ENCODE measurements around the gene XYLB. TPM values are rescaled to one million over a fixed set of nuclear protein-coding genes. Genes with fewer than 3 reads are reported as not detected.
A peak's percentile ranks its signal among the peaks of the same experiment; 100 is the strongest.
"Not testable (repeated sequence)": the region's sequence is repeated elsewhere in the genome, so short reads cannot be mapped to it uniquely, and the experiment has no call there.

Gene XYLB
- 10.1 and 12.4 TPM in 2 replicates for total RNA-seq

- Histone ChIP-seq H4K20me1 (ENCODE audit: insufficient read depth, low read length) (no peaks in the 10 kb centered on the region), H3K79me2 (ENCODE audit: insufficient read depth, low read length) (peaks cover 23% of the 10 kb centered on the region), H3K27ac (ENCODE audit: low read depth, low read length) (peak within 1 kb of the TSS; percentile 10), H3K9me3 (ENCODE audit: low read depth, low read length) (no peaks in the 10 kb centered on the region), H3K4me3 (ENCODE audit: insufficient read depth, low read length) (peak within 1 kb of the TSS; percentile 89), H3K4me1 (ENCODE audit: insufficient read depth, low read length) (peaks cover 19% of the 10 kb centered on the region), H3K27me3 (ENCODE audit: insufficient read depth, low read length) (no peaks in the 10 kb centered on the region), H3K36me3 (ENCODE audit: insufficient read depth, low read length) (no peaks in the 10 kb centered on the region), H2AFZ (ENCODE audit: low read length) (peak within 1 kb of the TSS; percentile 96), H3K4me2 (ENCODE audit: insufficient read depth, low read length) (peak within 1 kb of the TSS; percentile 87)
- TF ChIP-seq, protein P1, sequence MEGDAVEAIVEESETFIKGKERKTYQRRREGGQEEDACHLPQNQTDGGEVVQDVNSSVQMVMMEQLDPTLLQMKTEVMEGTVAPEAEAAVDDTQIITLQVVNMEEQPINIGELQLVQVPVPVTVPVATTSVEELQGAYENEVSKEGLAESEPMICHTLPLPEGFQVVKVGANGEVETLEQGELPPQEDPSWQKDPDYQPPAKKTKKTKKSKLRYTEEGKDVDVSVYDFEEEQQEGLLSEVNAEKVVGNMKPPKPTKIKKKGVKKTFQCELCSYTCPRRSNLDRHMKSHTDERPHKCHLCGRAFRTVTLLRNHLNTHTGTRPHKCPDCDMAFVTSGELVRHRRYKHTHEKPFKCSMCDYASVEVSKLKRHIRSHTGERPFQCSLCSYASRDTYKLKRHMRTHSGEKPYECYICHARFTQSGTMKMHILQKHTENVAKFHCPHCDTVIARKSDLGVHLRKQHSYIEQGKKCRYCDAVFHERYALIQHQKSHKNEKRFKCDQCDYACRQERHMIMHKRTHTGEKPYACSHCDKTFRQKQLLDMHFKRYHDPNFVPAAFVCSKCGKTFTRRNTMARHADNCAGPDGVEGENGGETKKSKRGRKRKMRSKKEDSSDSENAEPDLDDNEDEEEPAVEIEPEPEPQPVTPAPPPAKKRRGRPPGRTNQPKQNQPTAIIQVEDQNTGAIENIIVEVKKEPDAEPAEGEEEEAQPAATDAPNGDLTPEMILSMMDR (IDR thresholded peaks at IDR 0.05; ENCODE audit: extremely low read depth, low read depth, low read length): peak; percentile 73
- DNase-seq (ENCODE audit: insufficient read length, low spot score, missing footprints): peak; percentile 99
Observed at GRCh38 chr3:38346587-38347410, at the start of gene XYLB. Gene XYLB, plus strand, starts transcription at chr3:38346785. Its CDS starts 84 bp downstream, at chr3:38346869.

DNA sequence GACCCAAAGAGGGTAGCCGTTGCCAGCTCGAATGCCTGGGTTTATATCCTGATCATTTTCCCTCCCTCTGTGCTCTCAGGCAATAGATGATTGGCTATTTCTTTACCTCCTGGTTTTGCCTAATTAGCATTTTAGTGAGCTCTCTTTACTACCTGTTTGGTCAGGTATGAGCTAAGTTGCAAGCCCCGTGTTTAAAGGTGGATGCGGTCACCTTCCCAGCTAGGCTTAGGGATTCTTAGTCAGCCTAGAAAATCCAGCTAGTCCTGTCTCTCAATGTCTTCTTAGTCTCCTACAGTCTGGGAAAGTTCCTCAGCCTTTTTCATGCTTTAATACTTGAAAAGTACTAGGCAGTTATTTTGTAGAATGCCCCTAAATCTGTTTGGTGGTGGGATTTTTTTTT lies 49.5 kb upstream of the XYLB start:
- H3K4me2 ChIP-seq (ENCODE audit: insufficient read depth, low read length); H3K4me3 ChIP-seq (ENCODE audit: insufficient read depth, low read length); H3K27me3 ChIP-seq (ENCODE audit: insufficient read depth, low read length); H4K20me1 ChIP-seq (ENCODE audit: insufficient read depth, low read length); H3K9me3 ChIP-seq (ENCODE audit: low read depth, low read length); DNase-seq (ENCODE audit: insufficient read length, low spot score, missing footprints); H3K36me3 ChIP-seq (ENCODE audit: insufficient read depth, low read length); H3K79me2 ChIP-seq (ENCODE audit: insufficient read depth, low read length); H2AFZ ChIP-seq (ENCODE audit: low read length); H3K27ac ChIP-seq (ENCODE audit: low read depth, low read length); H3K4me1 ChIP-seq (ENCODE audit: insufficient read depth, low read length): not testable (repeated sequence)

DNA sequence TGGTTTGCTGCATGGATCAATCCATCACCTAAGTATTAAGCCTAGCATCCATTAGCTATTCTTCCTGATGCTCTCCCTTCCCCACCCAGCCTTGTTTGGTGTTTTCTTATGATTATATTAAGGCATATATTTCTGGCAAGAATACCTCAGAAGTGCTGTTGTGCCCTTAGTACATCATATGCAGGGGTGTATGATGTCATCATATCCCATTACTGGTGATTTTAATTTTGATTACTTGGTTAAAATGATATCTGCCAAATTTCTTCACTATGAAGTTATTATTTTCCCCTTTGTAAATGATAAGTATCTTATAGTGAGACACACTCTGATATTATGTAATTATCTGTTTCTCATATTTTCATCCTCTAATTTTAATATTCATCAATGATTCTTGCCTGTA lies 49.0 kb upstream of the XYLB start:
- H3K9me3 ChIP-seq (ENCODE audit: low read depth, low read length): no peaks in the 10 kb centered on the region
- H3K27ac ChIP-seq (ENCODE audit: low read depth, low read length): no peak overlapping the region
- no peak overlapping the region for H3K4me2 ChIP-seq (ENCODE audit: insufficient read depth, low read length)
- H3K4me3 ChIP-seq (ENCODE audit: insufficient read depth, low read length): no peak overlapping the region
- H3K4me1 ChIP-seq (ENCODE audit: insufficient read depth, low read length): no peaks in the 10 kb centered on the region
- no peaks in the 10 kb centered on the region for H3K36me3 ChIP-seq (ENCODE audit: insufficient read depth, low read length)
- DNase-seq (ENCODE audit: insufficient read length, low spot score, missing footprints): no peak
- H3K27me3 ChIP-seq (ENCODE audit: insufficient read depth, low read length): no peaks in the 10 kb centered on the region
- TF ChIP-seq, protein P1 (IDR thresholded peaks at IDR 0.05; ENCODE audit: extremely low read depth, low read depth, low read length): no peak
- H4K20me1 ChIP-seq (ENCODE audit: insufficient read depth, low read length): no peaks in the 10 kb centered on the region
- no peaks in the 10 kb centered on the region for H3K79me2 ChIP-seq (ENCODE audit: insufficient read depth, low read length)
- H2AFZ ChIP-seq (ENCODE audit: low read length): no peak overlapping the region

GRCh38 chr3:38297947-38298711 lies 48.5 kb upstream of the XYLB start:
- H3K36me3 ChIP-seq (ENCODE audit: insufficient read depth, low read length): no peaks in the 10 kb centered on the region
- DNase-seq (ENCODE audit: insufficient read length, low spot score, missing footprints): no peak
- no peaks in the 10 kb centered on the region for H3K9me3 ChIP-seq (ENCODE audit: low read depth, low read length)
- H3K4me1 ChIP-seq (ENCODE audit: insufficient read depth, low read length): no peaks in the 10 kb centered on the region
- H2AFZ ChIP-seq (ENCODE audit: low read length): no peak overlapping the region
- no peak overlapping the region for H3K4me2 ChIP-seq (ENCODE audit: insufficient read depth, low read length)
- H4K20me1 ChIP-seq (ENCODE audit: insufficient read depth, low read length): no peaks in the 10 kb centered on the region
- H3K4me3 ChIP-seq (ENCODE audit: insufficient read depth, low read length): no peak overlapping the region
- TF ChIP-seq, protein P1 (IDR thresholded peaks at IDR 0.05; ENCODE audit: extremely low read depth, low read depth, low read length): peak; percentile 56
- H3K79me2 ChIP-seq (ENCODE audit: insufficient read depth, low read length): no peaks in the 10 kb centered on the region
- no peak overlapping the region for H3K27ac ChIP-seq (ENCODE audit: low read depth, low read length)
- H3K27me3 ChIP-seq (ENCODE audit: insufficient read depth, low read length): no peaks in the 10 kb centered on the region

All from osteoblast (primary cell).